GM23338 (cell line): ENCODE data around the gene TCF12. TPM values are rescaled to one million over a fixed set of nuclear protein-coding genes. Genes with fewer than 3 reads are reported as not detected.

Experiments
- ATAC-seq: fragments of 200-7000 bp; cut with Tn5 transposase; 3 replicates; pipeline ENCODE4 v1.9.1; 2020
- DNase-seq: peaks from one replicate; pipeline ENCODE4 v3.0.0-alpha.2; 2015; ENCODE audit warnings: low spot score
- H2AFZ ChIP-seq: fragments of 200-600 bp; sonication (generic); 2 replicates; pipeline ENCODE4 v1.8.0; 2016; ENCODE audit warnings: antibody characterized with exemption, mild to moderate bottlenecking, moderate library complexity
- H3F3A ChIP-seq: fragments of 200-600 bp; sonication (generic); replicated peaks from 2 replicates; pipeline ENCODE4 v1.8.0; 2017; ENCODE audit warnings: antibody characterized with exemption, mixed run types, low read depth
- H3K27ac ChIP-seq: fragments of 200-600 bp; sonication (generic); 2 replicates; pipeline ENCODE4 v1.6.1; 2016; ENCODE audit warnings: low read depth
- H3K27me3 ChIP-seq: fragments of 200-600 bp; sonication (generic); 2 replicates; pipeline ENCODE4 v1.8.0; 2016; ENCODE audit warnings: mild to moderate bottlenecking, mixed run types, moderate library complexity; ENCODE audit not compliant: insufficient read depth
- H3K36me3 ChIP-seq: fragments of 200-600 bp; sonication (generic); 2 replicates; pipeline ENCODE4 v1.8.0; 2016; ENCODE audit warnings: mild to moderate bottlenecking; ENCODE audit not compliant: insufficient read depth
- H3K4me1 ChIP-seq: fragments of 200-600 bp; sonication (generic); 2 replicates; pipeline ENCODE4 v1.8.0; 2016; ENCODE audit warnings: mild to moderate bottlenecking, moderate library complexity; ENCODE audit not compliant: insufficient read depth
- H3K4me2 ChIP-seq: fragments of 200-600 bp; sonication (generic); 2 replicates; pipeline ENCODE4 v1.7.1; 2017; ENCODE audit warnings: mixed run types
- H3K4me3 ChIP-seq: fragments of 200-600 bp; sonication (generic); 2 replicates; pipeline ENCODE4 v1.6.1; 2016; ENCODE audit warnings: mixed run types
- H3K79me2 ChIP-seq: fragments of 200-600 bp; sonication (generic); replicated peaks from 2 replicates; pipeline ENCODE4 v1.8.0; 2017; ENCODE audit warnings: mild to moderate bottlenecking; ENCODE audit not compliant: insufficient read depth
- H3K9me2 ChIP-seq: fragments of 200-600 bp; sonication (generic); 2 replicates; pipeline ENCODE4 v1.8.0; 2017; ENCODE audit not compliant: insufficient read depth
- H4K20me1 ChIP-seq: fragments of 200-600 bp; sonication (generic); replicated peaks from 2 replicates; pipeline ENCODE4 v1.8.0; 2017; ENCODE audit warnings: mild to moderate bottlenecking; ENCODE audit not compliant: insufficient read depth
- H3K27ac Mint-ChIP-seq: 2 replicates; pipeline ENCODE4 v1.8.0; 2020; ENCODE audit warnings: inconsistent platforms, mild to moderate bottlenecking, moderate library complexity, mixed read lengths
- H3K27me3 Mint-ChIP-seq: 3 replicates; pipeline ENCODE4 v1.8.0; 2022; ENCODE audit warnings: low read depth, mild to moderate bottlenecking, moderate library complexity, mixed read lengths, inconsistent platforms; ENCODE audit not compliant: insufficient read depth, poor library complexity
- H3K36me3 Mint-ChIP-seq: 3 replicates; pipeline ENCODE4 v1.8.0; 2021; ENCODE audit warnings: low read depth, mild to moderate bottlenecking, inconsistent platforms, moderate library complexity, mixed read lengths
- H3K4me1 Mint-ChIP-seq: 3 replicates; pipeline ENCODE4 v1.8.0; 2020; ENCODE audit warnings: mild to moderate bottlenecking, inconsistent platforms, mixed read lengths
- H3K4me3 Mint-ChIP-seq: 3 replicates; pipeline ENCODE4 v1.8.0; 2021; ENCODE audit warnings: moderate library complexity, mild to moderate bottlenecking, inconsistent platforms, mixed read lengths
- H3K9me3 Mint-ChIP-seq: 3 replicates; pipeline ENCODE4 v1.8.0; 2020; ENCODE audit warnings: moderate library complexity, mild to moderate bottlenecking, inconsistent platforms, mixed read lengths
- CREB1 ChIP-seq: fragments of 250-450 bp; sonication (Bioruptor Pico); IDR thresholded peaks from 2 replicates; pipeline ENCODE4 v1.5.0; 2020; ENCODE audit warnings: low read depth, mild to moderate bottlenecking, moderate library complexity
- ETS1 ChIP-seq: IDR thresholded peaks from 2 replicates; pipeline ENCODE4 v1.6.1; 2016; ENCODE audit warnings: antibody characterized with exemption
- EZH2 ChIP-seq: fragments of 200-600 bp; sonication (generic); IDR thresholded peaks from one replicate; pipeline ENCODE4 v1.8.0; 2017; ENCODE audit warnings: antibody characterized with exemption, mild to moderate bottlenecking, low read depth; ENCODE audit not compliant: unreplicated experiment
- NANOG ChIP-seq: IDR thresholded peaks from 2 replicates; pipeline ENCODE4 v1.6.1; 2016; ENCODE audit warnings: antibody characterized with exemption, borderline replicate concordance
- STAT1 ChIP-seq: IDR thresholded peaks from one replicate; pipeline ENCODE4 v1.6.1; 2016; ENCODE audit warnings: antibody characterized with exemption; ENCODE audit not compliant: unreplicated experiment
- ZNF462 ChIP-seq: fragments of 250-450 bp; sonication (Bioruptor Pico); IDR thresholded peaks from 2 replicates; pipeline ENCODE4 v1.5.0; 2020; ENCODE audit warnings: mild to moderate bottlenecking, moderate library complexity
- polyA plus RNA-seq: library from polyadenylated mRNA; unstranded; fragments of >200 nt; fragmentation: Nextera tagmentation; extraction: Ambion mirVana; gene quantifications from 2 replicates; pipeline ENCODE4 v1.2.1, GENCODE V29; 2016
- total RNA-seq: library from RNA; depleted of rRNA; stranded (reverse); fragments of >200 nt; shearing (Covaris generic); gene quantifications from 2 replicates; pipeline ENCODE4 v1.2.3, GENCODE V29; 2014
- TF ChIP-seq, protein P1 (sequence below), 2 experiments: fragments of 200-600 bp in 1 of 2; sonication (generic) in 1 of 2; conservative IDR thresholded peaks; 2 replicates each; pipeline versions ENCODE4 v1.5.1 to v1.6.1; 2016 to 2017; ENCODE audit warnings: antibody characterized with exemption in 2 of 2, low read depth in 2 of 2, mild to moderate bottlenecking in 2 of 2, moderate library complexity in 1 of 2
- TF ChIP-seq, protein P2 (sequence below): IDR thresholded peaks from one replicate; pipeline ENCODE4 v1.6.1; 2018; ENCODE audit warnings: antibody characterized with exemption; ENCODE audit not compliant: unreplicated experiment

TCF12 gene
- total and polyA plus RNA-seq, 2 experiments from 2014 or later: 27.6 to 104 TPM

DNA sequence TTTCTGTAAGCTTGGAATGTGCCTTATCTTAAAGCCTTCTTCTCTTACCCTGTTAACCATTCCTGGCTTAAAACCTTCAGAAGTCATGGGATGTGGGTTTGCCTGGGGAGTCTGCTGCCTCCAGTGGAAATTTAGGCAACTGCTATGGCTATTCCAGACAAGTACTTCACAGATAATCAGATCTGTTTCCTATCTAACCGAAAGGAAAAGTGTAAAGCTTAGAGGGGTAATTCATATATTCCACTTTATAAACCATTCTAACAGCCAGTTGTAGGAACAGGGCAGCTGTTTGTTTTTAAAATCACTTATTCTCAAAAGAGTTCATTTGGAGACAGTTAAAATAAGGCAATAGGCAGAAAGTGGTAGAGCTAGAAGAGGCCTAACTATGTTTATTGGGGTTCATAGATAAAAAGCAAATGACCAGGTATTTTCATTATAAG is 219.9 kb downstream of the TCF12 start:
- H3K4me3 ChIP-seq: no peak overlapping the region

More for the DNA sequence above, 219.9 kb downstream of the TCF12 start:
- peak; percentile 92 for DNase-seq
- Histone ChIP-seq H3K79me2 (peaks cover 40% of the 10 kb centered on the region), H3K27ac (no peak overlapping the region; the same call in 1 of the 2 replicates), H2AFZ (no peak overlapping the region), H3K36me3 (no peaks in the 10 kb centered on the region), H3F3A (no peaks in the 10 kb centered on the region), H3K4me1 (peaks cover 33% of the 10 kb centered on the region), H3K27me3 (no peaks in the 10 kb centered on the region), H3K9me2 (no peaks in the 10 kb centered on the region), H3K4me2 (no peak overlapping the region), H4K20me1 (no peaks in the 10 kb centered on the region)
- no peaks in the 10 kb centered on the region for H3K36me3 Mint-ChIP-seq
- no peaks in the 10 kb centered on the region for H3K9me3 Mint-ChIP-seq
- no peak overlapping the region for H3K4me3 Mint-ChIP-seq
- H3K27ac Mint-ChIP-seq: no peak overlapping the region
- peaks cover 38% of the 10 kb centered on the region for H3K4me1 Mint-ChIP-seq
- TF ChIP-seq EZH2 (no peak), CREB1 (CRISPR knock-in tag) (no peak), ETS1 (no peak), NANOG (no peak), STAT1 (no peak), ZNF462 (peak; percentile 57; the same call in 1 of the 2 replicates)
- TF ChIP-seq, protein P1, sequence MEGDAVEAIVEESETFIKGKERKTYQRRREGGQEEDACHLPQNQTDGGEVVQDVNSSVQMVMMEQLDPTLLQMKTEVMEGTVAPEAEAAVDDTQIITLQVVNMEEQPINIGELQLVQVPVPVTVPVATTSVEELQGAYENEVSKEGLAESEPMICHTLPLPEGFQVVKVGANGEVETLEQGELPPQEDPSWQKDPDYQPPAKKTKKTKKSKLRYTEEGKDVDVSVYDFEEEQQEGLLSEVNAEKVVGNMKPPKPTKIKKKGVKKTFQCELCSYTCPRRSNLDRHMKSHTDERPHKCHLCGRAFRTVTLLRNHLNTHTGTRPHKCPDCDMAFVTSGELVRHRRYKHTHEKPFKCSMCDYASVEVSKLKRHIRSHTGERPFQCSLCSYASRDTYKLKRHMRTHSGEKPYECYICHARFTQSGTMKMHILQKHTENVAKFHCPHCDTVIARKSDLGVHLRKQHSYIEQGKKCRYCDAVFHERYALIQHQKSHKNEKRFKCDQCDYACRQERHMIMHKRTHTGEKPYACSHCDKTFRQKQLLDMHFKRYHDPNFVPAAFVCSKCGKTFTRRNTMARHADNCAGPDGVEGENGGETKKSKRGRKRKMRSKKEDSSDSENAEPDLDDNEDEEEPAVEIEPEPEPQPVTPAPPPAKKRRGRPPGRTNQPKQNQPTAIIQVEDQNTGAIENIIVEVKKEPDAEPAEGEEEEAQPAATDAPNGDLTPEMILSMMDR (conservative IDR thresholded peaks at IDR 0.05; ENCODE audit: low read depth in 2 of 2): peak; percentile 75 to 98
- TF ChIP-seq, protein P2, sequence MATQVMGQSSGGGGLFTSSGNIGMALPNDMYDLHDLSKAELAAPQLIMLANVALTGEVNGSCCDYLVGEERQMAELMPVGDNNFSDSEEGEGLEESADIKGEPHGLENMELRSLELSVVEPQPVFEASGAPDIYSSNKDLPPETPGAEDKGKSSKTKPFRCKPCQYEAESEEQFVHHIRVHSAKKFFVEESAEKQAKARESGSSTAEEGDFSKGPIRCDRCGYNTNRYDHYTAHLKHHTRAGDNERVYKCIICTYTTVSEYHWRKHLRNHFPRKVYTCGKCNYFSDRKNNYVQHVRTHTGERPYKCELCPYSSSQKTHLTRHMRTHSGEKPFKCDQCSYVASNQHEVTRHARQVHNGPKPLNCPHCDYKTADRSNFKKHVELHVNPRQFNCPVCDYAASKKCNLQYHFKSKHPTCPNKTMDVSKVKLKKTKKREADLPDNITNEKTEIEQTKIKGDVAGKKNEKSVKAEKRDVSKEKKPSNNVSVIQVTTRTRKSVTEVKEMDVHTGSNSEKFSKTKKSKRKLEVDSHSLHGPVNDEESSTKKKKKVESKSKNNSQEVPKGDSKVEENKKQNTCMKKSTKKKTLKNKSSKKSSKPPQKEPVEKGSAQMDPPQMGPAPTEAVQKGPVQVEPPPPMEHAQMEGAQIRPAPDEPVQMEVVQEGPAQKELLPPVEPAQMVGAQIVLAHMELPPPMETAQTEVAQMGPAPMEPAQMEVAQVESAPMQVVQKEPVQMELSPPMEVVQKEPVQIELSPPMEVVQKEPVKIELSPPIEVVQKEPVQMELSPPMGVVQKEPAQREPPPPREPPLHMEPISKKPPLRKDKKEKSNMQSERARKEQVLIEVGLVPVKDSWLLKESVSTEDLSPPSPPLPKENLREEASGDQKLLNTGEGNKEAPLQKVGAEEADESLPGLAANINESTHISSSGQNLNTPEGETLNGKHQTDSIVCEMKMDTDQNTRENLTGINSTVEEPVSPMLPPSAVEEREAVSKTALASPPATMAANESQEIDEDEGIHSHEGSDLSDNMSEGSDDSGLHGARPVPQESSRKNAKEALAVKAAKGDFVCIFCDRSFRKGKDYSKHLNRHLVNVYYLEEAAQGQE: no peak
- ATAC-seq: peak; percentile 98
- H3K27me3 Mint-ChIP-seq: no peaks in the 10 kb centered on the region
